ENCODE data around the gene ASIC2.

Gene ASIC2

DNA sequence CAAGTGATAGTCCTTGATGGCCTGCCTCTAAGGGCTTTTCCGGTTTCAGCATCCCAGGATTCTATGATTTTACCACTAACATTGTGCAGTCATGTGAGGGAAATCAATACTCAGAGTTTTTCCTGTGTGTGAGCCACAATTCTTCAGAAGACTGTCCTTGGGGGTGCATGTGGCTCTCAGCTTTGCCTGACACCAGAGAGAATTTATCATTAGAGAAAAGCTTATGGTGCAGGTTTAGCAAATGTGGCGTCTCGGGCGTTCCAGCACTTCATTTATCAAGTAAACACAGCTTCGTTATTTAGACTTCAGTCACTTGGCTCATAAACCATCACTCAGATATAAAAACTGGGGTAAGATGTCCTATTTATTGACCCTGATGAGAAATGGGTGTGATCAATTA, 238.7 kb downstream of the ASIC2 start:
- no peak overlapping the region for H3K4me3 ChIP-seq (replicated peaks; ENCODE audit: low read depth, low read length)
- DNase-seq (ENCODE audit: extremely low read depth, low read depth) = no peak
- TF ChIP-seq, protein P1, sequence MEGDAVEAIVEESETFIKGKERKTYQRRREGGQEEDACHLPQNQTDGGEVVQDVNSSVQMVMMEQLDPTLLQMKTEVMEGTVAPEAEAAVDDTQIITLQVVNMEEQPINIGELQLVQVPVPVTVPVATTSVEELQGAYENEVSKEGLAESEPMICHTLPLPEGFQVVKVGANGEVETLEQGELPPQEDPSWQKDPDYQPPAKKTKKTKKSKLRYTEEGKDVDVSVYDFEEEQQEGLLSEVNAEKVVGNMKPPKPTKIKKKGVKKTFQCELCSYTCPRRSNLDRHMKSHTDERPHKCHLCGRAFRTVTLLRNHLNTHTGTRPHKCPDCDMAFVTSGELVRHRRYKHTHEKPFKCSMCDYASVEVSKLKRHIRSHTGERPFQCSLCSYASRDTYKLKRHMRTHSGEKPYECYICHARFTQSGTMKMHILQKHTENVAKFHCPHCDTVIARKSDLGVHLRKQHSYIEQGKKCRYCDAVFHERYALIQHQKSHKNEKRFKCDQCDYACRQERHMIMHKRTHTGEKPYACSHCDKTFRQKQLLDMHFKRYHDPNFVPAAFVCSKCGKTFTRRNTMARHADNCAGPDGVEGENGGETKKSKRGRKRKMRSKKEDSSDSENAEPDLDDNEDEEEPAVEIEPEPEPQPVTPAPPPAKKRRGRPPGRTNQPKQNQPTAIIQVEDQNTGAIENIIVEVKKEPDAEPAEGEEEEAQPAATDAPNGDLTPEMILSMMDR (IDR thresholded peaks at IDR 0.05; ENCODE audit: low read depth, low read length, missing control alignments) = no peak

DNA sequence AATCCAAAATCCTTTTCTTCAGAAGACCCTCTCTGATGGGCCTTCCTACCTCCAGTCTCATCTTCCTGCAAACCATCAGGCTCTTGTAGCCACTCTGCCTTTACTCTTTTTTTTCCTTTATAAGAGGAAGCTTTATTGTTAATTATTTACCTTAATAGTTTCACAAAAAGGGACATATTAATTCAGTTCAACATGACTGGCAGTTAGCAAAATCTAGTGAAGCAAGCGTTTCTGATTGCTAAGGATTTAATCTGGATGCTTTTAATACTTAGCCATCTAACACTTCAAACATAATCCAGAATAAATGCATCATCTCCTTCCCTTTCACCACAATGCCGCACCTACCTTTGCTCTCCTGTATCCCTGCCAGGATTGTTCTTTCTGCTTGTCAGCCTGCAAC, 239.4 kb downstream of the ASIC2 start:
- TF ChIP-seq, protein P1 (IDR thresholded peaks at IDR 0.05; ENCODE audit: low read depth, low read length, missing control alignments) = no peak
- H3K4me3 ChIP-seq (replicated peaks; ENCODE audit: low read depth, low read length) = no peak overlapping the region
- DNase-seq (ENCODE audit: extremely low read depth, low read depth) = no peak

DNA sequence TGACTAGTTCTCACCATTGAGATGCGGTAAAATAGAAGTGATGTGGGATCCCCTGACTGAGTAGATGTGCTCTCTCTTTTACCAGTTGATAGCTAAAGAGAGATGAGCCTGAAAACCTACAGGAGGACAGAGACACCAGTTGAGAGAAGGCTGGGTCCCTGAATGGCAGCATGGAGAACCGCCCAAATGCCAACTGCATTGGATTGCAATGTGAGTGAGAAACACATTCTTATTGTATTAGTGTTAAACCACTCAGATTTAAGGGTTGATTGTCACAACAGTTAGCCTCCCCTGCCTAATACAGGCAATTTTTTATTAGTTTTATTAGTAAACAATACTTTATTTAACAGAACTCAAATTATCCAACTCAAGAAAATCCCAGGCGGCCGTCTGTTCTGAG, 240.2 kb downstream of the ASIC2 start:
- TF ChIP-seq, protein P1 (IDR thresholded peaks at IDR 0.05; ENCODE audit: low read depth, low read length, missing control alignments) = no peak
- no peak overlapping the region for H3K4me3 ChIP-seq (replicated peaks; ENCODE audit: low read depth, low read length)
- DNase-seq (ENCODE audit: extremely low read depth, low read depth) = no peak

DNA sequence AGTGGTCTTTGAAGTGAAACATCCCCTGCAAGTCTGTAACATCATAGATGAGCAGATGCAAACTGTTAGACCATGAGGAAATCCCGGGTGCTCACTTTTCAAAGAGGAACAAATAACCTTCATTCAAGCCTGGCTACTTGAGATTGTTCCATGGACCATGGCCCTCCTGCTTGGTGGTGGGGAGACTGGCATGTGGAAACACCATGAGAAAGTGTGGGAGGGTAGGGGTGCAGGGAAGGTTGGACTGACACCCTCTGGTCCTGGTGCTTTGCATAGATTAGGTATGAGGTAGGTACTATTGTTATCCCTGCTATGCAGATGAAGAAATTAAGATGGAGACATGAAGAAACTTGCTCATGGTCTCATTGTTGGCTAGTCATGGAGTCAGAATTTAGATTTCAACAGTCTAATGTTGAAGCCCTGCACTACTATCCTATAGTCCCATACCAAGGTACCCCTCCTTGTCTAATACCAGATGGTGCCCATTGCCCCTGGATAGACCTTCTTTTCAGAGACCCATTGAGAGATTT, 242.4 kb downstream of the ASIC2 start:
- DNase-seq (ENCODE audit: extremely low read depth, low read depth) = no peak
- H3K4me3 ChIP-seq (replicated peaks; ENCODE audit: low read depth, low read length) = no peak overlapping the region
- TF ChIP-seq, protein P1 (IDR thresholded peaks at IDR 0.05; ENCODE audit: low read depth, low read length, missing control alignments) = no peak

DNA sequence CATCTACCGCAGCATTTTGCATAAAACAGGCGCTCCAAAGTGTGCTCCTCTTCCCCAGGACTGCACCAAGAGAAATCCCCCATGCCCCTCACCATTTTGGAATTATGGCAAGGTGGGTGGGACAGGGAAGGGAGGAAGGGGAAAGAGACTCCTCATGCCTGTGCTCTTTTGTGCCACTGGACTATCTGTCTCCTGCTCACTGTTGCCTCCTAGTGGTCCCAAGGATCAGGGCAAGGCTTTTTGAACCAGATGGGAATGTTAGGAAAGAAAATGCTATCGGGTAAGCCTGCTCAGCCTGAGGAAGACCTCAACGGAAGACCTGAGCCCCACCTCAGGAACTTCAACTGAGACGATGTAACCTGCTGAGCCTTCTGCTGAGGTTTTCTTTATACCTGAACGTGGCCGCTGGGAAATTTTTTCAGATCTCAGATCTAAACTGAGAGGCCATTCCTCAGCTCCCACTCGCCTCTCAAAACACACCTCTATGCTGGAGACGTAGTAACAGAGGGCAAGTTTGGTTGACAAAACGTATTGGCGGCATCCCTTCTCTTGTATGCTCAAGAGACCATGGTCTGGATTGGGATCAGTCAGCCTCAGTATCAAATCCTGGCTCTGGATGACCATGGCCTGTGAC, 243.2 kb downstream of the ASIC2 start:
- DNase-seq (ENCODE audit: extremely low read depth, low read depth) = peak; percentile 38
- TF ChIP-seq, protein P1 (IDR thresholded peaks at IDR 0.05; ENCODE audit: low read depth, low read length, missing control alignments) = peak; percentile 98
- no peak overlapping the region for H3K4me3 ChIP-seq (replicated peaks; ENCODE audit: low read depth, low read length)

DNA sequence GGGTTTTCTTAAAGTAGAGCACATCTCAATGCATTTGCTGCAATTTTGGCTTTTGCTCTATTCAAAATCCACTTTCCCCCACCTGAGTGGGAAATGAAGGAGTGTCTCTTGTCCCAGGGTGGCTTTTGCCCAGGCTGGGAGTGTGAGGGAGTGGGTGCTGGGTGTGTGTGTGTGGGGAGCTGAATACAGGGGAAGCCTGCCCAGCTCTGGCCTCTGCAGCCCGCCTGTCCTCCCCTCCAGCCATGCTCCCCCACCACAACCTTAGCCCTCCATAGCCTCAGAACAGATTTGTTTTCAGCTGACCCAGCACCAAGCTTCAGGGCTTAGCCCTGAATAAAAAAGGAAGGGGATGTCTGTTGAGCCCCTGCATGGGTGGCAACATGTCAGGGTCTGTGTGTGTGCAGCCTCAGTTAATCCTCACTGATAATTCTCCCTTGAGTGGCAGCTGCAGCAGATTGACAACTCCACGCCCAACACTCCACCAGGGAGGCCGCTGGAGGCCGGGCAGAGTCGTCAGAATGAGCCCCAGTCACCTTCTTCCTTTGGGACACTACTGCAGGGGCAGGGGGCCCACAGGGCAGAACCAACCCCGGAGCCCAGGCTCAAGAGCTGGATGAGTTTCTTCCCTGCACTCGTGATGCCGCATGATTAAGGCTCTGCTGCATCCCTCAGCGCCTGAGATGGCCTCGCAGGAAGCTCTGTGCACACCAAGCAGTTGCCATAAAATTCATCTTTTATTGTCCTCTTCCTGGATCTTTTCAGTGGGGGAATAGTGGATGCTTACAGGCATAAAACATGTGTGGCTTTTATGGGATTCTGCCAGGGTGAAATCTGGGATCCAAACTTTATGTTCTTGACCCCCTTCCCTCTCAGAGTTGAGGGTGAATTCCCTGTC, 246.5 kb downstream of the ASIC2 start:
- no peak overlapping the region for H3K4me3 ChIP-seq (replicated peaks; ENCODE audit: low read depth, low read length)
- no peak for DNase-seq (ENCODE audit: extremely low read depth, low read depth)
- TF ChIP-seq, protein P1 (IDR thresholded peaks at IDR 0.05; ENCODE audit: low read depth, low read length, missing control alignments) = no peak
